Measurements from ENCODE around the gene DHRS7C.

DNA sequence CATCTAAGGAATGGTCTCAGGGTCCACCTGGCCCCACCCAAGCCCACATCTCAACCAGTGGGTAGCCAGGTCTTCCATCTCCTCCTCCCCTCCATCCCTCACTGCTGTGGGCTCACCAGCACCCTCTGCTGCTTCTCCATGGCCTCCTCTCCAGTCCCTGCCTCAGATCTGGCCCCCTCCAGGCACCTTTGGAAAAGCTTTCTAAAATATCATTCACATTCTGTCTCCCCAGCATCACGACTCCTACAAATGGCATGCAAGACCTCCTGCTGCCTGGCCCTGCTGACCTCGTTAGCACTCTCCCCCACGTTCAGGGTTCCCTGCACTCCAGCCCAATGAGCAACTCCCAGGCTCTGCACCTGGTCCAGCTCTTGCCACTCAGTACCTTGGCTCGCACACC is 48.0 kb upstream of the DHRS7C start:
- TF ChIP-seq, protein P1, sequence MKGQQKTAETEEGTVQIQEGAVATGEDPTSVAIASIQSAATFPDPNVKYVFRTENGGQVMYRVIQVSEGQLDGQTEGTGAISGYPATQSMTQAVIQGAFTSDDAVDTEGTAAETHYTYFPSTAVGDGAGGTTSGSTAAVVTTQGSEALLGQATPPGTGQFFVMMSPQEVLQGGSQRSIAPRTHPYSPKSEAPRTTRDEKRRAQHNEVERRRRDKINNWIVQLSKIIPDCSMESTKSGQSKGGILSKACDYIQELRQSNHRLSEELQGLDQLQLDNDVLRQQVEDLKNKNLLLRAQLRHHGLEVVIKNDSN (CRISPR knock-in tag; IDR thresholded peaks at IDR 0.05) = no peak
- TF ChIP-seq NR2C2 (CRISPR knock-in tag; IDR thresholded peaks at IDR 0.05) (no peak), JUN (CRISPR knock-in tag; IDR thresholded peaks at IDR 0.05) (no peak), NFYB (CRISPR knock-in tag; conservative IDR thresholded peaks at IDR 0.05; ENCODE audit: low read depth) (no peak), RORB (CRISPR knock-in tag; IDR thresholded peaks at IDR 0.05) (no peak)
- TF ChIP-seq, protein P2, sequence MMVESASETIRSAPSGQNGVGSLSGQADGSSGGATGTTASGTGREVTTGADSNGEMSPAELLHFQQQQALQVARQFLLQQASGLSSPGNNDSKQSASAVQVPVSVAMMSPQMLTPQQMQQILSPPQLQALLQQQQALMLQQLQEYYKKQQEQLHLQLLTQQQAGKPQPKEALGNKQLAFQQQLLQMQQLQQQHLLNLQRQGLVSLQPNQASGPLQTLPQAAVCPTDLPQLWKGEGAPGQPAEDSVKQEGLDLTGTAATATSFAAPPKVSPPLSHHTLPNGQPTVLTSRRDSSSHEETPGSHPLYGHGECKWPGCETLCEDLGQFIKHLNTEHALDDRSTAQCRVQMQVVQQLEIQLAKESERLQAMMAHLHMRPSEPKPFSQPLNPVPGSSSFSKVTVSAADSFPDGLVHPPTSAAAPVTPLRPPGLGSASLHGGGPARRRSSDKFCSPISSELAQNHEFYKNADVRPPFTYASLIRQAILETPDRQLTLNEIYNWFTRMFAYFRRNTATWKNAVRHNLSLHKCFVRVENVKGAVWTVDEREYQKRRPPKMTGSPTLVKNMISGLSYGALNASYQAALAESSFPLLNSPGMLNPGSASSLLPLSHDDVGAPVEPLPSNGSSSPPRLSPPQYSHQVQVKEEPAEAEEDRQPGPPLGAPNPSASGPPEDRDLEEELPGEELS (CRISPR knock-in tag; IDR thresholded peaks at IDR 0.05) = no peak
- TF ChIP-seq, protein P3, sequence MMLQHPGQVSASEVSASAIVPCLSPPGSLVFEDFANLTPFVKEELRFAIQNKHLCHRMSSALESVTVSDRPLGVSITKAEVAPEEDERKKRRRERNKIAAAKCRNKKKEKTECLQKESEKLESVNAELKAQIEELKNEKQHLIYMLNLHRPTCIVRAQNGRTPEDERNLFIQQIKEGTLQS (CRISPR knock-in tag; conservative IDR thresholded peaks at IDR 0.05) = no peak
- TF ChIP-seq, protein P4, sequence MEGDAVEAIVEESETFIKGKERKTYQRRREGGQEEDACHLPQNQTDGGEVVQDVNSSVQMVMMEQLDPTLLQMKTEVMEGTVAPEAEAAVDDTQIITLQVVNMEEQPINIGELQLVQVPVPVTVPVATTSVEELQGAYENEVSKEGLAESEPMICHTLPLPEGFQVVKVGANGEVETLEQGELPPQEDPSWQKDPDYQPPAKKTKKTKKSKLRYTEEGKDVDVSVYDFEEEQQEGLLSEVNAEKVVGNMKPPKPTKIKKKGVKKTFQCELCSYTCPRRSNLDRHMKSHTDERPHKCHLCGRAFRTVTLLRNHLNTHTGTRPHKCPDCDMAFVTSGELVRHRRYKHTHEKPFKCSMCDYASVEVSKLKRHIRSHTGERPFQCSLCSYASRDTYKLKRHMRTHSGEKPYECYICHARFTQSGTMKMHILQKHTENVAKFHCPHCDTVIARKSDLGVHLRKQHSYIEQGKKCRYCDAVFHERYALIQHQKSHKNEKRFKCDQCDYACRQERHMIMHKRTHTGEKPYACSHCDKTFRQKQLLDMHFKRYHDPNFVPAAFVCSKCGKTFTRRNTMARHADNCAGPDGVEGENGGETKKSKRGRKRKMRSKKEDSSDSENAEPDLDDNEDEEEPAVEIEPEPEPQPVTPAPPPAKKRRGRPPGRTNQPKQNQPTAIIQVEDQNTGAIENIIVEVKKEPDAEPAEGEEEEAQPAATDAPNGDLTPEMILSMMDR (IDR thresholded peaks at IDR 0.05) = no peak

Measured in WTC11 (cell line).